CD14-positive monocyte (primary cell): ENCODE data around the gene SLC24A3. TPM values are rescaled to one million over a fixed set of nuclear protein-coding genes. Genes with fewer than 3 reads are reported as not detected.

Experiments
- DNase-seq, 3 donors: peaks; one replicate each; pipeline ENCODE4 v3.0.0-alpha.2; 2011 to 2022
- H2AFZ ChIP-seq: 2 replicates; pipeline ENCODE4 v1.6.0; 2012; ENCODE audit warnings: mild to moderate bottlenecking, low read depth, low read length, inconsistent platforms; ENCODE audit not compliant: insufficient read depth, poor library complexity, severe bottlenecking
- H3K27ac ChIP-seq, 2 donors: 1 replicate in 1 of 2; 2 replicates in 1 of 2; pipeline ENCODE4 v1.5.1; 2012 to 2013; ENCODE audit warnings: low read length in 2 of 2, control low read depth in 1 of 2, inconsistent platforms in 1 of 2, low read depth in 1 of 2, mild to moderate bottlenecking in 1 of 2
- H3K27me3 ChIP-seq, 2 donors: one replicate each; pipeline versions ENCODE4 v1.6.0 to v1.6.1; 2011 to 2013; ENCODE audit warnings: low read length in 2 of 2; ENCODE audit not compliant: control insufficient read depth in 2 of 2, insufficient read depth in 2 of 2
- H3K36me3 ChIP-seq, 2 donors: replicated peaks in 1 of 2; 1 replicate in 1 of 2; 2 replicates in 1 of 2; pipeline versions ENCODE4 v1.5.1 to v1.6.1; 2012 to 2013; ENCODE audit warnings: low read length in 2 of 2, control low read depth in 1 of 2, inconsistent platforms in 1 of 2, mild to moderate bottlenecking in 1 of 2; ENCODE audit not compliant: insufficient read depth in 2 of 2, control insufficient read depth in 1 of 2
- H3K4me1 ChIP-seq, 2 donors: 1 replicate in 1 of 2; 2 replicates in 1 of 2; pipeline versions ENCODE4 v1.5.1 to v1.6.1; 2012 to 2013; ENCODE audit warnings: low read length in 2 of 2, control low read depth in 1 of 2, inconsistent platforms in 1 of 2, mild to moderate bottlenecking in 1 of 2, moderate library complexity in 1 of 2; ENCODE audit not compliant: insufficient read depth in 2 of 2, control insufficient read depth in 1 of 2
- H3K4me2 ChIP-seq: replicated peaks from 2 replicates; pipeline ENCODE3; 2012; ENCODE audit warnings: low read length, moderate library complexity, mild to moderate bottlenecking; ENCODE audit not compliant: poor library complexity, severe bottlenecking; ENCODE audit errors: extremely low read depth
- H3K4me3 ChIP-seq, 3 experiments: fragments of 200-600 bp in 1 of 3; sonication (generic) in 1 of 3; replicated peaks in 1 of 3; 1 replicate in 2 of 3; 2 replicates in 1 of 3; pipeline ENCODE4 v1.5.1; 2011 to 2013; ENCODE audit warnings: low read length in 3 of 3, mild to moderate bottlenecking in 3 of 3, control low read depth in 2 of 3, low read depth in 2 of 3, inconsistent platforms in 1 of 3, moderate library complexity in 1 of 3
- H3K79me2 ChIP-seq: 2 replicates; pipeline ENCODE4 v1.6.0; 2012; ENCODE audit warnings: mild to moderate bottlenecking, control low read depth, inconsistent platforms, low read length, moderate library complexity; ENCODE audit not compliant: insufficient read depth
- H3K9ac ChIP-seq: 2 replicates; pipeline ENCODE4 v1.6.0; 2017; ENCODE audit warnings: low read length, mild to moderate bottlenecking; ENCODE audit not compliant: insufficient read depth, poor library complexity, severe bottlenecking
- H3K9me3 ChIP-seq, 2 donors: replicated peaks in 1 of 2; 1 replicate in 1 of 2; 2 replicates in 1 of 2; pipeline versions ENCODE4 v1.5.1 to v1.6.1; 2012 to 2013; ENCODE audit warnings: low read length in 2 of 2, control low read depth in 1 of 2; ENCODE audit not compliant: control insufficient read depth in 1 of 2, insufficient read depth in 1 of 2
- H4K20me1 ChIP-seq: 2 replicates; pipeline ENCODE4 v1.6.0; 2012; ENCODE audit warnings: mild to moderate bottlenecking, low read length, control low read depth, moderate library complexity; ENCODE audit not compliant: insufficient read depth
- H3K27ac Mint-ChIP-seq, 7 donors: one replicate each; pipeline ENCODE4 v1.8.0; 2020; ENCODE audit warnings: mild to moderate bottlenecking in 7 of 7, mixed read lengths in 7 of 7, moderate library complexity in 6 of 7, inconsistent platforms in 2 of 7
- H3K27me3 Mint-ChIP-seq, 3 donors: one replicate each; pipeline ENCODE4 v1.8.0; 2021 to 2022; ENCODE audit warnings: low read depth in 3 of 3, mild to moderate bottlenecking in 3 of 3, mixed read lengths in 3 of 3, moderate library complexity in 3 of 3, inconsistent platforms in 1 of 3
- H3K36me3 Mint-ChIP-seq, 2 donors: one replicate each; pipeline ENCODE4 v1.8.0; 2020; ENCODE audit warnings: mixed read lengths in 2 of 2, inconsistent platforms in 1 of 2, mild to moderate bottlenecking in 1 of 2
- H3K4me1 Mint-ChIP-seq: one replicate; pipeline ENCODE4 v1.8.0; 2020; ENCODE audit warnings: mild to moderate bottlenecking, mixed read lengths
- H3K4me3 Mint-ChIP-seq, 2 donors: one replicate each; pipeline ENCODE4 v1.8.0; 2020; ENCODE audit warnings: mild to moderate bottlenecking in 2 of 2, mixed read lengths in 2 of 2, moderate library complexity in 1 of 2
- H3K9me3 Mint-ChIP-seq, 7 donors: one replicate each; pipeline ENCODE4 v1.8.0; 2020 to 2022; ENCODE audit warnings: mixed read lengths in 7 of 7, mild to moderate bottlenecking in 6 of 7, moderate library complexity in 6 of 7, inconsistent platforms in 2 of 7
- WGBS: methylation state at CpG from one replicate; pipeline ENCODE4 v1.1.5; 2013; ENCODE audit warnings: missing lambda C conversion rate; ENCODE audit not compliant: insufficient coverage; 5-methylcytosine and 5-hydroxymethylcytosine counted together
- intact Hi-C, 2 donors: fragments of 100-400 bp; cut with micrococcal nuclease; formaldehyde crosslinking; loops; one replicate each; pipeline versions ENCODE4 v1.15.0 to v1.15.1; 2023
- polyA plus RNA-seq, 3 donors: library from polyadenylated mRNA; depleted of rRNA in 1 of 3; unstranded in 2 of 3; stranded (reverse) in 1 of 3; fragments of 300-500 nt in 2 of 3; fragments of >200 nt in 1 of 3; fragmentation: Illumina TruSeq in 2 of 3; gene quantifications; 1 replicate in 2 of 3; 2 replicates in 1 of 3; pipeline ENCODE4 v1.2.3, GENCODE V29; 2012 to 2021
- TF ChIP-seq, protein P1 (sequence below): fragments of 200-600 bp; IDR thresholded peaks from one replicate; pipeline ENCODE4 v1.8.0; 2022; ENCODE audit warnings: antibody characterized with exemption, mild to moderate bottlenecking

The SLC24A3 gene
- polyA plus RNA-seq, 3 donors, result 0.04 to 0.08 TPM; not detected in 1

GRCh38 chr20:19412254-19412653 is 199.8 kb downstream of the SLC24A3 start:
- Mint-ChIP-seq H3K27me3 (peaks cover 0 to 1% (median 1%) of the 10 kb centered on the region in 3 donors), H3K9me3 (peaks cover 0 to 2% (median 0%) of the 10 kb centered on the region in 7 donors), H3K4me1 (no peaks in the 10 kb centered on the region), H3K27ac (no peak overlapping the region), H3K4me3 (no peak overlapping the region), H3K36me3 (no peaks in the 10 kb centered on the region)
- Histone ChIP-seq H3K4me2 (no peak overlapping the region), H3K36me3 (no peaks in the 10 kb centered on the region), H3K4me3 (no peak overlapping the region), H3K4me1 (no peaks in the 10 kb centered on the region), H3K27ac (no peak overlapping the region), H3K9me3 (no peaks in the 10 kb centered on the region), H3K9ac (no peak overlapping the region), H2AFZ (no peak overlapping the region), H3K27me3 (no peaks in the 10 kb centered on the region), H3K79me2 (no peaks in the 10 kb centered on the region), H4K20me1 (no peaks in the 10 kb centered on the region)
- WGBS, result 39% methylated on average over 3 of the region's 3 CpGs
- intact Hi-C loops, result no loop called here
- DNase-seq, result no peak
- TF ChIP-seq, protein P1, sequence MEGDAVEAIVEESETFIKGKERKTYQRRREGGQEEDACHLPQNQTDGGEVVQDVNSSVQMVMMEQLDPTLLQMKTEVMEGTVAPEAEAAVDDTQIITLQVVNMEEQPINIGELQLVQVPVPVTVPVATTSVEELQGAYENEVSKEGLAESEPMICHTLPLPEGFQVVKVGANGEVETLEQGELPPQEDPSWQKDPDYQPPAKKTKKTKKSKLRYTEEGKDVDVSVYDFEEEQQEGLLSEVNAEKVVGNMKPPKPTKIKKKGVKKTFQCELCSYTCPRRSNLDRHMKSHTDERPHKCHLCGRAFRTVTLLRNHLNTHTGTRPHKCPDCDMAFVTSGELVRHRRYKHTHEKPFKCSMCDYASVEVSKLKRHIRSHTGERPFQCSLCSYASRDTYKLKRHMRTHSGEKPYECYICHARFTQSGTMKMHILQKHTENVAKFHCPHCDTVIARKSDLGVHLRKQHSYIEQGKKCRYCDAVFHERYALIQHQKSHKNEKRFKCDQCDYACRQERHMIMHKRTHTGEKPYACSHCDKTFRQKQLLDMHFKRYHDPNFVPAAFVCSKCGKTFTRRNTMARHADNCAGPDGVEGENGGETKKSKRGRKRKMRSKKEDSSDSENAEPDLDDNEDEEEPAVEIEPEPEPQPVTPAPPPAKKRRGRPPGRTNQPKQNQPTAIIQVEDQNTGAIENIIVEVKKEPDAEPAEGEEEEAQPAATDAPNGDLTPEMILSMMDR, result no peak

- Mint-ChIP-seq H3K27ac (no peak overlapping the region), H3K4me1 (no peaks in the 10 kb centered on the region)
Observed at GRCh38 chr20:19414600-19414999, 202.2 kb downstream of the SLC24A3 start.

More at GRCh38 chr20:19414600-19414999, 202.2 kb downstream of the SLC24A3 start:
- Histone ChIP-seq H3K27me3 (no peaks in the 10 kb centered on the region), H3K79me2 (no peaks in the 10 kb centered on the region), H3K9me3 (no peaks in the 10 kb centered on the region), H3K4me3 (no peak overlapping the region), H3K9ac (no peak overlapping the region), H3K4me1 (no peaks in the 10 kb centered on the region), H3K36me3 (no peaks in the 10 kb centered on the region), H3K4me2 (no peak overlapping the region), H4K20me1 (no peaks in the 10 kb centered on the region), H3K27ac (no peak overlapping the region), H2AFZ (no peak overlapping the region)
- no peak for DNase-seq
- Mint-ChIP-seq H3K36me3 (no peaks in the 10 kb centered on the region), H3K27me3 (peaks cover 1 to 2% (median 1%) of the 10 kb centered on the region in 3 donors), H3K4me3 (no peak overlapping the region), H3K9me3 (peaks cover 0 to 4% (median 1%) of the 10 kb centered on the region in 7 donors)
- no CpG with 5 or more reads among the region's 1 CpG for WGBS
- TF ChIP-seq, protein P1, result no peak
- intact Hi-C loops, result no loop called here
